Urothelium cell line (cell line): ENCODE data around the gene HDAC9.
"Not testable (repeated sequence)": the region's sequence is repeated elsewhere in the genome, so short reads cannot be mapped to it uniquely, and the experiment has no call there.

Experiments used
- DNase-seq: peaks from one replicate; pipeline ENCODE4 v3.0.0; 2011; ENCODE audit warnings: low spot score, mixed read lengths
- FAIRE-seq: peaks from 2 replicates; lab custom pipeline; 2011; peaks lifted over from hg19 to GRCh38; lab: Jason Lieb, UNC

Gene HDAC9

GRCh38 chr7:18936265-18936664 lies 440.7 kb downstream of the HDAC9 start:
- no peak for FAIRE-seq
- no peak for DNase-seq

- FAIRE-seq (no peak), DNase-seq (no peak)
These were observed 444.4 kb downstream of the HDAC9 start for GRCh38 chr7:18939771-18940592.

- FAIRE-seq (no peak), DNase-seq (no peak)
These were observed 445.1 kb downstream of the HDAC9 start for GRCh38 chr7:18940593-18941134.

GRCh38 chr7:18941207-18941606 lies 445.7 kb downstream of the HDAC9 start:
- DNase-seq = no peak
- FAIRE-seq = no peak

- FAIRE-seq = no peak
- DNase-seq = no peak
These were observed 453.0 kb downstream of the HDAC9 start for GRCh38 chr7:18948521-18948920.

GRCh38 chr7:18952846-18953245 lies 457.3 kb downstream of the HDAC9 start:
- DNase-seq (no peak), FAIRE-seq (no peak)

- no peak for FAIRE-seq
- DNase-seq = peak; percentile 21
These were observed 463.1 kb downstream of the HDAC9 start for GRCh38 chr7:18958627-18959026.

GRCh38 chr7:18960725-18961124 lies 465.2 kb downstream of the HDAC9 start:
- DNase-seq (no peak), FAIRE-seq (no peak)

- no peak for FAIRE-seq
- DNase-seq = no peak
These were observed 466.5 kb downstream of the HDAC9 start for GRCh38 chr7:18962031-18962430.

GRCh38 chr7:18965657-18966056 lies 470.1 kb downstream of the HDAC9 start:
- FAIRE-seq (no peak), DNase-seq (no peak)

GRCh38 chr7:18967755-18968154 lies 472.2 kb downstream of the HDAC9 start:
- not testable (repeated sequence) for DNase-seq, FAIRE-seq

GRCh38 chr7:18971839-18972238 lies 476.3 kb downstream of the HDAC9 start:
- no peak for FAIRE-seq
- DNase-seq = no peak

GRCh38 chr7:18974803-18975202 lies 479.3 kb downstream of the HDAC9 start:
- DNase-seq (peak; percentile 46), FAIRE-seq (no peak)

- DNase-seq (no peak), FAIRE-seq (no peak)
These were observed 479.7 kb downstream of the HDAC9 start for GRCh38 chr7:18975276-18975675.

- no peak for FAIRE-seq
- DNase-seq = no peak
These were observed 480.2 kb downstream of the HDAC9 start for GRCh38 chr7:18975689-18976280.

- no peak for DNase-seq
- FAIRE-seq = no peak
These were observed 481.3 kb downstream of the HDAC9 start for GRCh38 chr7:18976715-18977471.

- DNase-seq (peak; percentile 70), FAIRE-seq (no peak)
These were observed 482.6 kb downstream of the HDAC9 start for GRCh38 chr7:18978108-18978495.

- not testable (repeated sequence) for FAIRE-seq
These were observed 495.2 kb downstream of the HDAC9 start for GRCh38 chr7:18990700-18991099.

GRCh38 chr7:18993933-18994668 lies 498.6 kb downstream of the HDAC9 start:
- DNase-seq (no peak), FAIRE-seq (no peak)

More at GRCh38 chr7:18990700-18991099, 495.2 kb downstream of the HDAC9 start:
- DNase-seq = not testable (repeated sequence)

- DNase-seq = no peak
- FAIRE-seq = no peak
These were observed 499.7 kb downstream of the HDAC9 start for GRCh38 chr7:18995270-18995671.
